GM23338 (cell line): Measurements from ENCODE around the gene HOXA9. TPM values are rescaled to one million over a fixed set of nuclear protein-coding genes. Genes with fewer than 3 reads are reported as not detected.

Source experiments
- ATAC-seq: fragments of 200-7000 bp; cut with Tn5 transposase; 3 replicates; pipeline ENCODE4 v1.9.1; 2020
- DNase-seq: peaks from one replicate; pipeline ENCODE4 v3.0.0-alpha.2; 2015; ENCODE audit warnings: low spot score
- H2AFZ ChIP-seq: fragments of 200-600 bp; sonication (generic); 2 replicates; pipeline ENCODE4 v1.8.0; 2016; ENCODE audit warnings: antibody characterized with exemption, mild to moderate bottlenecking, moderate library complexity
- H3F3A ChIP-seq: fragments of 200-600 bp; sonication (generic); replicated peaks from 2 replicates; pipeline ENCODE4 v1.8.0; 2017; ENCODE audit warnings: antibody characterized with exemption, mixed run types, low read depth
- H3K27ac ChIP-seq: fragments of 200-600 bp; sonication (generic); 2 replicates; pipeline ENCODE4 v1.6.1; 2016; ENCODE audit warnings: low read depth
- H3K27me3 ChIP-seq: fragments of 200-600 bp; sonication (generic); 2 replicates; pipeline ENCODE4 v1.8.0; 2016; ENCODE audit warnings: mild to moderate bottlenecking, mixed run types, moderate library complexity; ENCODE audit not compliant: insufficient read depth
- H3K36me3 ChIP-seq: fragments of 200-600 bp; sonication (generic); 2 replicates; pipeline ENCODE4 v1.8.0; 2016; ENCODE audit warnings: mild to moderate bottlenecking; ENCODE audit not compliant: insufficient read depth
- H3K4me1 ChIP-seq: fragments of 200-600 bp; sonication (generic); 2 replicates; pipeline ENCODE4 v1.8.0; 2016; ENCODE audit warnings: mild to moderate bottlenecking, moderate library complexity; ENCODE audit not compliant: insufficient read depth
- H3K4me2 ChIP-seq: fragments of 200-600 bp; sonication (generic); 2 replicates; pipeline ENCODE4 v1.7.1; 2017; ENCODE audit warnings: mixed run types
- H3K4me3 ChIP-seq: fragments of 200-600 bp; sonication (generic); 2 replicates; pipeline ENCODE4 v1.6.1; 2016; ENCODE audit warnings: mixed run types
- H3K79me2 ChIP-seq: fragments of 200-600 bp; sonication (generic); replicated peaks from 2 replicates; pipeline ENCODE4 v1.8.0; 2017; ENCODE audit warnings: mild to moderate bottlenecking; ENCODE audit not compliant: insufficient read depth
- H3K9me2 ChIP-seq: fragments of 200-600 bp; sonication (generic); 2 replicates; pipeline ENCODE4 v1.8.0; 2017; ENCODE audit not compliant: insufficient read depth
- H4K20me1 ChIP-seq: fragments of 200-600 bp; sonication (generic); replicated peaks from 2 replicates; pipeline ENCODE4 v1.8.0; 2017; ENCODE audit warnings: mild to moderate bottlenecking; ENCODE audit not compliant: insufficient read depth
- H3K27ac Mint-ChIP-seq: 2 replicates; pipeline ENCODE4 v1.8.0; 2020; ENCODE audit warnings: inconsistent platforms, mild to moderate bottlenecking, moderate library complexity, mixed read lengths
- H3K27me3 Mint-ChIP-seq: 3 replicates; pipeline ENCODE4 v1.8.0; 2022; ENCODE audit warnings: low read depth, mild to moderate bottlenecking, moderate library complexity, mixed read lengths, inconsistent platforms; ENCODE audit not compliant: insufficient read depth, poor library complexity
- H3K36me3 Mint-ChIP-seq: 3 replicates; pipeline ENCODE4 v1.8.0; 2021; ENCODE audit warnings: low read depth, mild to moderate bottlenecking, inconsistent platforms, moderate library complexity, mixed read lengths
- H3K4me1 Mint-ChIP-seq: 3 replicates; pipeline ENCODE4 v1.8.0; 2020; ENCODE audit warnings: mild to moderate bottlenecking, inconsistent platforms, mixed read lengths
- H3K4me3 Mint-ChIP-seq: 3 replicates; pipeline ENCODE4 v1.8.0; 2021; ENCODE audit warnings: moderate library complexity, mild to moderate bottlenecking, inconsistent platforms, mixed read lengths
- H3K9me3 Mint-ChIP-seq: 3 replicates; pipeline ENCODE4 v1.8.0; 2020; ENCODE audit warnings: moderate library complexity, mild to moderate bottlenecking, inconsistent platforms, mixed read lengths
- CREB1 ChIP-seq: fragments of 250-450 bp; sonication (Bioruptor Pico); IDR thresholded peaks from 2 replicates; pipeline ENCODE4 v1.5.0; 2020; ENCODE audit warnings: low read depth, mild to moderate bottlenecking, moderate library complexity
- EZH2 ChIP-seq: fragments of 200-600 bp; sonication (generic); IDR thresholded peaks from one replicate; pipeline ENCODE4 v1.8.0; 2017; ENCODE audit warnings: antibody characterized with exemption, mild to moderate bottlenecking, low read depth; ENCODE audit not compliant: unreplicated experiment
- EZH2phosphoT487 ChIP-seq: fragments of 200-600 bp; sonication (generic); IDR thresholded peaks from one replicate; pipeline ENCODE4 v1.8.1; 2018; ENCODE audit warnings: antibody characterized with exemption; ENCODE audit not compliant: unreplicated experiment
- ZNF114 ChIP-seq: fragments of 250-450 bp; sonication (Bioruptor Pico); IDR thresholded peaks from 2 replicates; pipeline ENCODE4 v1.5.0; 2020; ENCODE audit warnings: mild to moderate bottlenecking, moderate library complexity
- ZNF331 ChIP-seq: fragments of 250-450 bp; sonication (Bioruptor Pico); IDR thresholded peaks from 2 replicates; pipeline ENCODE4 v1.5.0; 2020; ENCODE audit warnings: low read depth, mild to moderate bottlenecking, moderate library complexity
- ZNF462 ChIP-seq: fragments of 250-450 bp; sonication (Bioruptor Pico); IDR thresholded peaks from 2 replicates; pipeline ENCODE4 v1.5.0; 2020; ENCODE audit warnings: mild to moderate bottlenecking, moderate library complexity
- polyA plus RNA-seq: library from polyadenylated mRNA; unstranded; fragments of >200 nt; fragmentation: Nextera tagmentation; extraction: Ambion mirVana; gene quantifications from 2 replicates; pipeline ENCODE4 v1.2.1, GENCODE V29; 2016
- total RNA-seq: library from RNA; depleted of rRNA; stranded (reverse); fragments of >200 nt; shearing (Covaris generic); gene quantifications from 2 replicates; pipeline ENCODE4 v1.2.3, GENCODE V29; 2014

The HOXA9 gene
- total and polyA plus RNA-seq, 2 experiments from 2014 or later = not detected

- no peak overlapping the region for H3K4me3 ChIP-seq
- TF ChIP-seq EZH2phosphoT487 = no peak
- no peak for TF ChIP-seq ZNF331 (CRISPR knock-in tag)
- TF ChIP-seq EZH2 = peak; percentile 98
- TF ChIP-seq ZNF462 (CRISPR knock-in tag) = no peak
- TF ChIP-seq ZNF114 (CRISPR knock-in tag) = no peak
- TF ChIP-seq CREB1 (CRISPR knock-in tag) = no peak
- H3K27me3 Mint-ChIP-seq = peaks cover 95% of the 10 kb centered on the region
- H3K4me1 ChIP-seq = peaks cover 31% of the 10 kb centered on the region
- no peaks in the 10 kb centered on the region for H3K79me2 ChIP-seq
- no peak overlapping the region for H3K27ac ChIP-seq
- DNase-seq (no peak), ATAC-seq (no peak)
- H3K36me3 Mint-ChIP-seq = no peaks in the 10 kb centered on the region
- H3K27me3 ChIP-seq = peaks cover 97% of the 10 kb centered on the region
- no peak overlapping the region for H2AFZ ChIP-seq
- H3F3A ChIP-seq = peaks cover 48% of the 10 kb centered on the region
- no peaks in the 10 kb centered on the region for H3K36me3 ChIP-seq
- no peaks in the 10 kb centered on the region for H3K9me2 ChIP-seq
- H4K20me1 ChIP-seq = peaks cover 67% of the 10 kb centered on the region
- no peak overlapping the region for H3K27ac Mint-ChIP-seq
- peaks cover 8% of the 10 kb centered on the region; the same call in 2 of the 3 replicates for H3K9me3 Mint-ChIP-seq
- H3K4me3 Mint-ChIP-seq = no peak overlapping the region
- H3K4me2 ChIP-seq = no peak overlapping the region
- H3K4me1 Mint-ChIP-seq = peaks cover 9% of the 10 kb centered on the region
Measured at GRCh38 chr7:27116031-27116961, 49.0 kb downstream of the HOXA9 start.
